Hindlimb muscle (tissue), 1 donor: Measurements from ENCODE around the gene SMG9. TPM values are rescaled to one million over a fixed set of nuclear protein-coding genes. Genes with fewer than 3 reads are reported as not detected.
"Not testable (repeated sequence)": the region's sequence is repeated elsewhere in the genome, so short reads cannot be mapped to it uniquely, and the experiment has no call there.

Experiments
- DNase-seq: peaks from one replicate; pipeline ENCODE4 v3.0.0-alpha.2; 2013
- polyA plus RNA-seq: library from polyadenylated mRNA; unstranded; fragments of 120-200 nt; gene quantifications from one replicate; pipeline ENCODE4 v1.2.1, GENCODE V29; 2013; ENCODE audit not compliant: insufficient read length

The SMG9 gene
- polyA plus RNA-seq, 1 donor, result 40.9 TPM

GRCh38 chr19:43690444-43690843 is 64.3 kb downstream of the SMG9 start:
- no peak for DNase-seq

- DNase-seq, result no peak
These were observed 66.6 kb downstream of the SMG9 start for GRCh38 chr19:43688059-43688701.

GRCh38 chr19:43687660-43687997 is 67.1 kb downstream of the SMG9 start:
- no peak for DNase-seq

GRCh38 chr19:43684326-43684725 is 70.4 kb downstream of the SMG9 start:
- DNase-seq, result no peak

- DNase-seq, result no peak
These were observed 70.9 kb downstream of the SMG9 start for GRCh38 chr19:43683905-43684304.

- no peak for DNase-seq
These were observed 71.7 kb downstream of the SMG9 start for GRCh38 chr19:43682824-43683661.

GRCh38 chr19:43682269-43682668 is 72.5 kb downstream of the SMG9 start:
- DNase-seq, result not testable (repeated sequence)

- no peak for DNase-seq
These were observed 72.9 kb downstream of the SMG9 start for GRCh38 chr19:43681821-43682220.

- DNase-seq, result no peak
These were observed 76.1 kb downstream of the SMG9 start for GRCh38 chr19:43678512-43679261.

Other genes starting within 250 kb of the SMG9 start
- gene ETHE1, start 227.8 kb downstream of the SMG9 start, polyA plus RNA-seq, result 18.0 TPM
- gene ZNF575, start 221.8 kb downstream of the SMG9 start, polyA plus RNA-seq, result 6.7 TPM
- gene XRCC1, start 179.4 kb downstream of the SMG9 start, polyA plus RNA-seq, result 39.5 TPM
- gene PINLYP, start 179.2 kb downstream of the SMG9 start, polyA plus RNA-seq, result 2.9 TPM
- 13.8 TPM for gene IRGQ, start 158.8 kb downstream of the SMG9 start, polyA plus RNA-seq
- 9.9 TPM for gene ZNF576, start 158.4 kb downstream of the SMG9 start, polyA plus RNA-seq
- gene SRRM5, start 142.9 kb downstream of the SMG9 start, polyA plus RNA-seq, result 0.52 TPM
- gene ZNF428, start 135.3 kb downstream of the SMG9 start, polyA plus RNA-seq, result 64.9 TPM
- gene CADM4, start 115.1 kb downstream of the SMG9 start, polyA plus RNA-seq, result 7.8 TPM
- 6.5 TPM for gene PLAUR, start 84.8 kb downstream of the SMG9 start, polyA plus RNA-seq
- not detected for gene IRGC, start 38.9 kb downstream of the SMG9 start, polyA plus RNA-seq
- 1.1 TPM for gene KCNN4, start 26.0 kb upstream of the SMG9 start, polyA plus RNA-seq
- 0.52 TPM for gene LYPD5, start 47.5 kb upstream of the SMG9 start, polyA plus RNA-seq
- 8.3 TPM for gene ZNF283, start 72.4 kb upstream of the SMG9 start, polyA plus RNA-seq
- gene ZNF404, start 129.0 kb upstream of the SMG9 start, polyA plus RNA-seq, result 8.6 TPM
- 15.3 TPM for gene ZNF45, start 180.3 kb upstream of the SMG9 start, polyA plus RNA-seq
- gene ZNF221, start 196.3 kb upstream of the SMG9 start, polyA plus RNA-seq, result 3.0 TPM
- gene ZNF155, start 229.2 kb upstream of the SMG9 start, polyA plus RNA-seq, result 7.2 TPM
- gene ZNF230, start 248.0 kb upstream of the SMG9 start, polyA plus RNA-seq, result 2.1 TPM